C4-2B (cell line): ENCODE results near the gene NSFL1C.

Experiments used
- H3K27ac ChIP-seq: fragments of 450-650 bp; 2 replicates; pipeline ENCODE4 v1.5.1; 2017
- CTCF ChIP-seq: fragments of 450-650 bp; conservative IDR thresholded peaks from 2 replicates; pipeline ENCODE4 v1.5.1; 2017; ENCODE audit warnings: mild to moderate bottlenecking
- ZFX ChIP-seq: fragments of 450-650 bp; IDR thresholded peaks from 2 replicates; pipeline ENCODE4 v1.6.1; 2017

NSFL1C gene

GRCh38 chr20:1431158-1431557 is 35.5 kb downstream of the NSFL1C start:
- TF ChIP-seq ZFX (no peak), CTCF (no peak)
- H3K27ac ChIP-seq: no peak overlapping the region

GRCh38 chr20:1430004-1430451 is 36.6 kb downstream of the NSFL1C start:
- no peak overlapping the region for H3K27ac ChIP-seq
- TF ChIP-seq ZFX (no peak), CTCF (no peak)

- H3K27ac ChIP-seq: no peak overlapping the region
- TF ChIP-seq CTCF: no peak
- no peak for TF ChIP-seq ZFX
These were observed 37.4 kb downstream of the NSFL1C start for GRCh38 chr20:1429143-1429728.

GRCh38 chr20:1427457-1428054 is 39.1 kb downstream of the NSFL1C start:
- TF ChIP-seq ZFX: no peak
- no peak for TF ChIP-seq CTCF
- H3K27ac ChIP-seq: no peak overlapping the region

GRCh38 chr20:1426231-1426849 is 40.3 kb downstream of the NSFL1C start:
- TF ChIP-seq ZFX (no peak), CTCF (no peak)
- no peak overlapping the region for H3K27ac ChIP-seq

GRCh38 chr20:1424336-1424735 is 42.3 kb downstream of the NSFL1C start:
- no peak for TF ChIP-seq CTCF
- TF ChIP-seq ZFX: no peak
- H3K27ac ChIP-seq: no peak overlapping the region

- peak overlapping the region; percentile 44; the same call in 1 of the 2 replicates for H3K27ac ChIP-seq
- peak; percentile 40 for TF ChIP-seq CTCF
- TF ChIP-seq ZFX: no peak
These were observed 43.0 kb downstream of the NSFL1C start for GRCh38 chr20:1423625-1424106.
